Ovary (tissue), 9 donors: Measurements from ENCODE around the gene MYRF. TPM values are rescaled to one million over a fixed set of nuclear protein-coding genes. Genes with fewer than 3 reads are reported as not detected.

Experiments
- DNase-seq, 5 donors: peaks; one replicate each; pipeline ENCODE4 v3.0.0-alpha.2; 2019 to 2020
- H3K27ac ChIP-seq, 2 donors: fragments of 200-600 bp; one replicate each; pipeline versions ENCODE4 v1.5.1 to v1.8.0; 2019 to 2022
- H3K27me3 ChIP-seq: fragments of 200-600 bp; one replicate; pipeline ENCODE4 v1.8.0; 2022
- H3K36me3 ChIP-seq: fragments of 200-600 bp; sonication (generic); one replicate; pipeline ENCODE4 v1.5.1; 2019
- H3K4me1 ChIP-seq: one replicate; pipeline ENCODE4 v1.8.1; 2013; ENCODE audit warnings: mild to moderate bottlenecking, moderate library complexity; ENCODE audit not compliant: insufficient read depth
- H3K4me3 ChIP-seq: fragments of 200-600 bp; sonication (generic); one replicate; pipeline ENCODE4 v1.5.1; 2017
- H3K9me3 ChIP-seq, 2 donors: fragments of 200-600 bp in 1 of 2; sonication (generic) in 1 of 2; one replicate each; pipeline versions ENCODE4 v1.5.1 to v1.8.1; 2013 to 2019; ENCODE audit warnings: mild to moderate bottlenecking in 1 of 2, moderate library complexity in 1 of 2
- EP300 ChIP-seq: sonication (generic); formaldehyde crosslinking; IDR thresholded peaks from one replicate; pipeline ENCODE4 v1.6.1; 2017; ENCODE audit warnings: antibody characterized with exemption
- POLR2A ChIP-seq: fragments of 450-650 bp; IDR thresholded peaks from one replicate; pipeline ENCODE4 v1.6.1; 2017; ENCODE audit warnings: antibody characterized with exemption, mild to moderate bottlenecking, moderate library complexity
- WGBS, 3 donors: extraction: QIAGEN DNeasy Blood & Tissue Kit in 1 of 3; methylation state at CpG; one replicate each; pipeline versions ENCODE4 v1.1.5 to v1.1.7; 2013 to 2017; 5-methylcytosine and 5-hydroxymethylcytosine counted together
- intact Hi-C, 4 donors: fragments of 100-400 bp; cut with DNase I; formaldehyde crosslinking; loops; one replicate each; pipeline versions ENCODE4 v1.11.0 to v1.15.1; 2022 to 2023
- polyA plus RNA-seq, 2 donors: library from polyadenylated mRNA; stranded (reverse); fragments of 200-250 nt in 1 of 2; fragments of 350-450 nt in 1 of 2; fragmentation: Illumina TruSeq in 1 of 2; extraction: RNeasy Lipid Tissue Mini Kit (QIAGEN cat#74804) in 1 of 2; gene quantifications; one replicate each; pipeline ENCODE4 v1.2.3, GENCODE V29; 2013 to 2014
- total RNA-seq, 7 donors: library from RNA; depleted of rRNA in 2 of 7; stranded (reverse); fragments of >200 nt in 2 of 7; fragmentation: NEBNext Ultra II Directional in 3 of 7; extraction: Animal tissue kit (Norgen Biotek cat#: 25700) in 3 of 7; gene quantifications; one replicate each; pipeline versions ENCODE4 v1.1.0 to v1.2.4, GENCODE V29; 2016 to 2023
- TF ChIP-seq, protein P1 (sequence below), 3 donors: fragments of 450-650 bp in 2 of 3; fragments of 200-600 bp in 1 of 3; IDR thresholded peaks; one replicate each; pipeline versions ENCODE4 v1.5.1 to v1.8.0; 2016 to 2022; ENCODE audit warnings: antibody characterized with exemption in 3 of 3, mild to moderate bottlenecking in 1 of 3
- donor health status: DM: no; HTN: no; CAD: no; lungs with moderate emphysema.
- donor health status: DM: no; HTN: no; CAD: no.
- donor health status: Bipolar disorder and iron deficiency.
- donor health status: DM: yes; HTN: yes; CAD: no.
- donor health status: DM: no; HTN: no; CAD: no.
- donor health status: DM: yes; HTN: yes; CAD: no.

MYRF gene
- total and polyA plus RNA-seq, 9 donors, result 6.6 to 109 (median 23.3) TPM

DNA sequence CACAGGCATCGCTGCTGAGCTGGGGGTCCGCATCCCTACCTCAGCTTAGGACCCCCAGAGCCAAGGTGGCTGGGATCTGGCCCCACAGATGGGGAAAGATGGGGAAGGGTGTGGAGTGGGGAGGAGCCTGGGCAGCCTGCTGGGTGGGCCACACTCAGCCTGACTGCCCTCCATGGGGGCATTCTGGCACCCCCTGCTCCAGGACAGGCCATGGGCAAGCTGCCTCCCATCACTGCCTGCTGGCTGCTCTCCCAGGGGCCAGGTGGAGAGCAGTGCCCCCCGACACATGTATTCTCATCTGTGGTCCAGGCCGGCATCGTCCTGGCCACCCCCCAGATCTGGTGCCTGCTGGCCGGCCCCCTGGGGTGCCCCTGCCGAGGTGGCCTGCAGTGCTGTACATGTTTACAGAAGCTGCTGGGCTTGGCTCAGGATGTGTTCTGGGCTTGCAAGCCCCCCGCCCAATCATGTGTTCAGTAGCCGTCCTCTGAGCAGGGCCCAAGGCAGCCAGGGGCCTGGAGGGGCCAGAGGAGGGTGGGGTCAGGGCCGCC, 7.8 kb upstream of the MYRF start:
- H3K27ac ChIP-seq, result no peak overlapping the region
- no peaks in the 10 kb centered on the region for H3K27me3 ChIP-seq
- TF ChIP-seq, protein P1, sequence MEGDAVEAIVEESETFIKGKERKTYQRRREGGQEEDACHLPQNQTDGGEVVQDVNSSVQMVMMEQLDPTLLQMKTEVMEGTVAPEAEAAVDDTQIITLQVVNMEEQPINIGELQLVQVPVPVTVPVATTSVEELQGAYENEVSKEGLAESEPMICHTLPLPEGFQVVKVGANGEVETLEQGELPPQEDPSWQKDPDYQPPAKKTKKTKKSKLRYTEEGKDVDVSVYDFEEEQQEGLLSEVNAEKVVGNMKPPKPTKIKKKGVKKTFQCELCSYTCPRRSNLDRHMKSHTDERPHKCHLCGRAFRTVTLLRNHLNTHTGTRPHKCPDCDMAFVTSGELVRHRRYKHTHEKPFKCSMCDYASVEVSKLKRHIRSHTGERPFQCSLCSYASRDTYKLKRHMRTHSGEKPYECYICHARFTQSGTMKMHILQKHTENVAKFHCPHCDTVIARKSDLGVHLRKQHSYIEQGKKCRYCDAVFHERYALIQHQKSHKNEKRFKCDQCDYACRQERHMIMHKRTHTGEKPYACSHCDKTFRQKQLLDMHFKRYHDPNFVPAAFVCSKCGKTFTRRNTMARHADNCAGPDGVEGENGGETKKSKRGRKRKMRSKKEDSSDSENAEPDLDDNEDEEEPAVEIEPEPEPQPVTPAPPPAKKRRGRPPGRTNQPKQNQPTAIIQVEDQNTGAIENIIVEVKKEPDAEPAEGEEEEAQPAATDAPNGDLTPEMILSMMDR (IDR thresholded peaks at IDR 0.05), result no peak
- H3K36me3 ChIP-seq, result no peaks in the 10 kb centered on the region
- intact Hi-C loops, result no loop called here
- no peak overlapping the region for H3K4me3 ChIP-seq
- no peaks in the 10 kb centered on the region for H3K9me3 ChIP-seq
- 86 to 92% (median 87%) methylated on average over 8 to 10 of the region's 10 CpGs for WGBS, 3 donors
- peaks cover 7% of the 10 kb centered on the region for H3K4me1 ChIP-seq
- DNase-seq, result no peak

GRCh38 chr11:61745781-61746441, 6.5 kb upstream of the MYRF start:
- no peak overlapping the region for H3K4me3 ChIP-seq
- no peak overlapping the region for H3K27ac ChIP-seq
- intact Hi-C loops, result no loop called here
- no peaks in the 10 kb centered on the region for H3K27me3 ChIP-seq
- no peaks in the 10 kb centered on the region for H3K36me3 ChIP-seq
- peak in 1 of 5 donors; percentile 49 for DNase-seq
- peaks cover 7% of the 10 kb centered on the region for H3K4me1 ChIP-seq
- WGBS, 3 donors, result 11 to 19% (median 13%) methylated on average over 13 to 15 of the region's 15 CpGs
- H3K9me3 ChIP-seq, result no peaks in the 10 kb centered on the region
- TF ChIP-seq POLR2A, result no peak
- TF ChIP-seq, protein P1 (IDR thresholded peaks at IDR 0.05), result no peak
- no peak for TF ChIP-seq EP300

GRCh38 chr11:61746442-61747191, 5.8 kb upstream of the MYRF start:
- no peak for DNase-seq
- 74 to 80% (median 79%) methylated on average over 19 of the region's 19 CpGs for WGBS, 3 donors
- intact Hi-C loops, result no loop called here
- Histone ChIP-seq H3K36me3 (no peaks in the 10 kb centered on the region), H3K4me1 (peaks cover 9% of the 10 kb centered on the region), H3K9me3 (no peaks in the 10 kb centered on the region), H3K27me3 (no peaks in the 10 kb centered on the region), H3K27ac (no peak overlapping the region), H3K4me3 (no peak overlapping the region)
- TF ChIP-seq EP300, result no peak
- TF ChIP-seq, protein P1 (IDR thresholded peaks at IDR 0.05), result no peak
- TF ChIP-seq POLR2A, result no peak

GRCh38 chr11:61747192-61747966, 5.1 kb upstream of the MYRF start:
- no peaks in the 10 kb centered on the region for H3K27me3 ChIP-seq
- 59 to 62% (median 60%) methylated on average over 17 to 19 of the region's 19 CpGs for WGBS, 3 donors
- peaks cover 14% of the 10 kb centered on the region for H3K4me1 ChIP-seq
- TF ChIP-seq, protein P1 (IDR thresholded peaks at IDR 0.05), result peak; percentile 73 to 90 (median 89)
- TF ChIP-seq POLR2A, result no peak
- H3K4me3 ChIP-seq, result no peak overlapping the region
- H3K36me3 ChIP-seq, result no peaks in the 10 kb centered on the region
- H3K27ac ChIP-seq, result no peak overlapping the region
- DNase-seq, result peak; percentile 87 to 92 (median 87)
- intact Hi-C loops, result no loop called here
- no peaks in the 10 kb centered on the region for H3K9me3 ChIP-seq
